Skeletal muscle cell (primary cell): Measurements from ENCODE around the gene DNAJC5.

Source experiments
- DNase-seq: peaks from one replicate; pipeline ENCODE4 v3.0.0-alpha.2; 2010; ENCODE audit warnings: low read depth
- H3K4me3 ChIP-seq: 2 replicates; pipeline ENCODE4 v1.5.1; 2011; ENCODE audit warnings: low read depth, mild to moderate bottlenecking, control low read depth, low read length, moderate library complexity

DNAJC5 gene

GRCh38 chr20:63932606-63933160, 37.8 kb downstream of the DNAJC5 start:
- no peak overlapping the region for H3K4me3 ChIP-seq
- no peak for DNase-seq

- no peak for DNase-seq
- H3K4me3 ChIP-seq, result no peak overlapping the region
Measured at GRCh38 chr20:63933646-63934045, 38.7 kb downstream of the DNAJC5 start.

GRCh38 chr20:63934271-63935068, 39.5 kb downstream of the DNAJC5 start:
- no peak for DNase-seq
- H3K4me3 ChIP-seq, result no peak overlapping the region

- no peak overlapping the region for H3K4me3 ChIP-seq
- no peak for DNase-seq
Measured at GRCh38 chr20:63935447-63935846, 40.5 kb downstream of the DNAJC5 start.

- H3K4me3 ChIP-seq, result no peak overlapping the region
- DNase-seq, result no peak
Measured at GRCh38 chr20:63937596-63937995, 42.7 kb downstream of the DNAJC5 start.

GRCh38 chr20:63939061-63939935, 44.4 kb downstream of the DNAJC5 start:
- no peak overlapping the region for H3K4me3 ChIP-seq
- no peak for DNase-seq

- DNase-seq, result no peak
Measured at GRCh38 chr20:63940071-63940471, 45.1 kb downstream of the DNAJC5 start.

GRCh38 chr20:63940472-63941266, 45.7 kb downstream of the DNAJC5 start:
- no peak overlapping the region for H3K4me3 ChIP-seq

More at GRCh38 chr20:63940071-63940471, 45.1 kb downstream of the DNAJC5 start:
- H3K4me3 ChIP-seq, result no peak overlapping the region

GRCh38 chr20:63941282-63942081, 46.6 kb downstream of the DNAJC5 start:
- H3K4me3 ChIP-seq, result no peak overlapping the region
- no peak for DNase-seq

More at GRCh38 chr20:63940472-63941266, 45.7 kb downstream of the DNAJC5 start:
- no peak for DNase-seq

- no peak overlapping the region for H3K4me3 ChIP-seq
- DNase-seq, result no peak
Measured at GRCh38 chr20:63942250-63942951, 47.5 kb downstream of the DNAJC5 start.

- DNase-seq, result no peak
- no peak overlapping the region for H3K4me3 ChIP-seq
Measured at GRCh38 chr20:63942969-63943807, 48.3 kb downstream of the DNAJC5 start.

GRCh38 chr20:63943808-63944077, 48.8 kb downstream of the DNAJC5 start:
- H3K4me3 ChIP-seq, result no peak overlapping the region
- DNase-seq, result no peak

- no peak for DNase-seq
- no peak overlapping the region for H3K4me3 ChIP-seq
Measured at GRCh38 chr20:63944078-63944941, 49.4 kb downstream of the DNAJC5 start.

GRCh38 chr20:63945031-63945658, 50.2 kb downstream of the DNAJC5 start:
- H3K4me3 ChIP-seq, result no peak overlapping the region
- no peak for DNase-seq

GRCh38 chr20:63945921-63946920, 51.3 kb downstream of the DNAJC5 start:
- H3K4me3 ChIP-seq, result no peak overlapping the region
- no peak for DNase-seq
